KG1 (cell line): ENCODE results near the gene STAT5A.
"Not testable (repeated sequence)": the region's sequence is repeated elsewhere in the genome, so short reads cannot be mapped to it uniquely, and the experiment has no call there.

Source experiments
- DNase-seq: peaks from one replicate; lab custom pipeline; 2025; lab: John Stamatoyannopoulos, UW

Gene STAT5A

GRCh38 chr17:42333053-42333452 is 44.8 kb downstream of the STAT5A start:
- no peak for DNase-seq

DNA sequence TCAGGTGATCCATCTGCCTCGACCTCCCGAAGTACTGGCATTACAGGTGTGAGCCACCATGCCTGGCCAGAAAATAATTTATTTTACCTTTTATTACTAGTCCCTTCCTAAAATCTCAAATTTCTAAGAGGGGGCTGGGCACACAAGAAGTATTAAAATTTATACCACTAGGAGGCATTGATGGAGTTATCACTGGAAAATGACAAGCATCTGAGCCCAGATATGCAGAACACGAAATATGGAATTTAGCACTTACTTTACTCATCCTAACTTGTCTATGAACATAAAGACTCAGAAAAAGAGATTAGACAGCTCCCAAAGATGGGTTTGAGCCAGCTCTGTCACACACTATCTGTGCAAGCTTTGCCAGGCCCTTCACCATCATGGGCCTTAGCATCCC is 46.4 kb downstream of the STAT5A start:
- no peak for DNase-seq

- no peak for DNase-seq
These were observed 49.1 kb downstream of the STAT5A start for GRCh38 chr17:42337442-42337841.

- no peak for DNase-seq
These were observed 50.2 kb downstream of the STAT5A start for GRCh38 chr17:42338427-42338985.

DNA sequence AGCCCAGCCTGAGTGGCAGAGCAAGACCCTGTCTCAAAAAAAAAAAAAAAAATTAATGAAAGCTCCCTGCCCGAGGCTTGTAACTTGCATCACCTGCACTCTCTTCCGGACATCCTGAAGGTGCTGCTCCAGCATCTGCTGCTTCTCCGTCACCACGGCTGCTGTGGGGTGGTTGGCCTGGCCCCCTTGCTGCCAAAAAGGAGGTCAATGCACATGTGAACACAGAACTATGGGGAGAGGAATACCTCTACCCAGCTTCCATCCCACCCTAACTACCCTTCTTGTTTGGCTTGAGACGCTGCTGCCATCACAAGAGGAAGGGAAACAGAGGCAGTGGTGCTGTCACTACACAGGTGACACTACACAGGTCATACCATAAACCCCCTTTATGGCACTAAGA is 50.9 kb downstream of the STAT5A start:
- no peak for DNase-seq

GRCh38 chr17:42340691-42341127 is 52.4 kb downstream of the STAT5A start:
- DNase-seq, result no peak

DNA sequence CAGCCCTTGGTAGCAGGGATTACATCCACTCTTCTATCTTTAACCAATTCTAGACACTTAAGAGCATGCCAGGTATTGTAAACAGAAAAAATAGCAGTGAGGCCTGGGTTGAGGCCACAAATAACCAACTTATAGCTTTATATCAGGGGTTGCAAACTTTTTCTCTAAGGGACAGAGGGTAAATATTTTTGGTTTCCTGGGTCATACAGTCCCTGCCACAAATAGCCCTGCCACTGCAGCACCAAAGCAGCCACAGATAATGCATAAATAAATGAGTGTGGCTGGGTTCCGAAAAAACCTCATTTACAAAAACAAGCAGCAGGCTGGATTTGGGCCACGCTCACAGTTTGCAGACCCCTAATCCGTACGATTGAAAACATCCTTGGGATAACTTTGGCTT is 53.3 kb downstream of the STAT5A start:
- no peak for DNase-seq

DNA sequence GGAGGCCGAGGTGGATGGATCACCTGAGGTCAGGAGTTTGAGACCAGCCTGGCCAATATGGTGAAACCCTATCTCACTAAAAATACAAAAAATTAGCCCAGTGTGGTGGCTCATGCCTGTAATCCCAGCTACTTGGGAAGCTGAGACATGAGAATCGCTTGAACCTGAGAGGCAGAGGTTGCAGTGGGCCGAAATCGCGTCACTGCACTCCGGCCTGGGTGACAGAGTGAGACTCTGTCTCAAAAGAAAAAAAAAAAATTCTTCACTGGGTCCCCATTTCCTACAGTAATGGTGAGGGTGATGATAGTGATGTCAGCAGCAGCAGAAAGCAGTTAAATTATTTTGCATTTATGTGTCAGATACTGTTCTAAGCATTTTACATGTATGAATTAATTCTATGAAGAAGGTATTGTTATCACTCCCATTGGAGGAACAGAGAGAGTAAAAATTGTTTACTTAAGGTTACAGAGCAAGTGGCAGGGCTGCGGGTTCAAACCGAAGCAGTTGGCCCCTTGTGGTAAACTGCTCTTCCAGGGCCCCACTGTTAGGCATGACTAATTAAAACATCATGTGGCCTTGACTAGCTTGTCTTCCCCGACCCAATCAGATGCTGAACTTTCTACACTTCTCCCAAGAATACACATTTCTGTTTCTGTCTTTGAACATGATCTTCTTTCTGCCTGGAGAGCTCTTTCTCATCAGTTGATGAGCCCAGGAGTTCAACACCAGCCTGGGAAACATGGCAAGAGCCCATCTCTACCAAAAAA is 54.1 kb downstream of the STAT5A start:
- no peak for DNase-seq

GRCh38 chr17:42345396-42346073 is 57.2 kb downstream of the STAT5A start:
- no peak for DNase-seq

- DNase-seq, result no peak
These were observed 58.2 kb downstream of the STAT5A start for GRCh38 chr17:42346481-42346880.

DNA sequence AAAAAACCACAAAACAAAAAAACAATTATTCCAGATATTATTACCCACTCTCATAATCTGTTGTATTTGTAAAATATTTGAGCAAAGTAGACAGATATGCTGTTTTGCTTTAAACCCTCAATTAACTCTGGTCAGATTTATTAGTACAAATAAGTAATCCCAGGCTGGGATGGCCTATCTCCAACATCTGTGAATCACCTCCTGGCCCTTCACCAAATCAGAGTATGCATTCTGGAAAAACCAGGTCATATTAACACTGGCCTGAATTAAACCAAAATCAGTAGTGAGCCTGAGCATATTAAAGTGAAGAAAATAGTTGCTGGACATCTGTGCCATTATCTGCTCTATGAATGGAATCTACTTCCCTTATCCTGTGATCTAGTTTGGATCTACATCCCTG is 58.9 kb downstream of the STAT5A start:
- DNase-seq, result no peak

DNA sequence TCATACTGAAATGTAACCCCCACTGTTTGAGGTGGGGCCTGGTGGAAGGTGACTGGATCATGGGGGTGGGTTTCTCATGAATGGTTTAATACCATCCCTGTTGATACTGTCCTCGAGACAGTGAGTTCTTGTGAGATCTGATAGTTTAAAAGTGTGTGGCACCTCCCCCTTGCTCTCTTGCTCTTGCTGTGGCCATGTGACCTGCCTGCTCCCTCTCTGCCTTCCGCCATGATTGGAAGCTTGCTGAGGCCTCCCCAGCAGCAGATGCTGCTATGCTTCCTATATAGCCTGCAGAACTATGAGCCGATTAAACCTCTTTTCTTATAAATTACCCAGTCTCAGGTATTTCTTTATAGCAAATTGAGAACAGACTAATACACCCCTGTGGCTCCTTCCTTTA is 59.3 kb downstream of the STAT5A start:
- DNase-seq, result no peak

GRCh38 chr17:42348104-42348503 is 59.8 kb downstream of the STAT5A start:
- DNase-seq, result no peak

DNA sequence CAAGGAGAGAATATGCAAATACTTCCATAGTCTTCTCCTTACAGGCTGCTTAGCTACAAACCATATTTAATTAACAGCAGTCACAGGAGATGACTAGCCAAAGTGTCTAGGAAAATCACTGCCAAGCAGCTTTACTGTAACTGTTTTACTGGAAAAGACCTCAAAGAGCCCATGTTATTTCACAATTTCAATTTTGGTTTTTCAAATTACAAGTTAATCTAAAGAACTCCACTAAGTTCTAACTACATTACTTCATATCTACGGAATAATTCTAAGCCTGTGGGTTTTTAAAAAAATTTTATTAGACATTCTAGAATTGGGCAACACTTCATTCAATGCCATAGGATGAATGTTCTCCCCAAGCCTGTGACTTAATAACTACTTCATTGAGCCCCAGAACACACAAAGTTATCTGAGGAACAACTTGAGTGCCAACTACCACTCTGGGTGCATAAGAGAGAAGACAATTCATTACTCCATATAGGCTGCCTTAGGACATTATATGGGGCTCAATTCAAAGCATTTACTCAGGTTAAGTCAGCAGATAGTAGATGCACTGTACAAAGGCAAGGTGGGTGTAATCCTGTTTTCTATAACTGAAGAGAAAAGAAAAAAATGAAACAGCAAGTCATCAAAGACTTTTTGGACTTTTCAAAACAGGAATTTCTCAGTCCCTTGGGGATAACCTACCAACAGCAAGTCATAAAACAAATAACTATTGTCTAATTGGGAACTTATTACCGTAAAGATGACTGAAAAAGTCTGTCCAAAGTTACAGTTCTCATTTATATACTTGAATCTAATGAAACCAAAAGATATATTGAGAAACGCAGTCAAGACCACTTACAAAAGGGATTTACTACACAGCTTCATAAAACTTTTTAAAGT is 66.9 kb downstream of the STAT5A start:
- DNase-seq, result no peak

DNA sequence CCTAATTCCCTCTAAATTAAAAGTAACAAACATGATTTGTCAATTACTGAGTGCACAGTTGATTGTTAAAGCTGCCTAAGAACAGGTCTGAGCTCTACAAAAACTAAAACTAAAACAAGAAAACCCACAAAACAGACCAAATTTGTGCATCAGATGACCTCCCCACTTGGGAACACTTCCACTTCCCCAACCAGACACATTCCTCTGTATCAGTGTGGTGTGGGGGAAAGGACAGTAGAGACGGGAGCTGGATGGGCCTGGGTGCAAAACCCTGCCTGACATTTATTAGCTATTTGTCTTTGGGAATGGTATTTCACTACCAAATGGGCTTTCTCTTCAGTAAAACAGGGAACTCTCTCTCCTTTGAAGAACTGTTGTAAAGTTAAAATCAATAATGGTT is 70.1 kb downstream of the STAT5A start:
- DNase-seq, result no peak

GRCh38 chr17:42359133-42359532 is 70.8 kb downstream of the STAT5A start:
- no peak for DNase-seq

DNA sequence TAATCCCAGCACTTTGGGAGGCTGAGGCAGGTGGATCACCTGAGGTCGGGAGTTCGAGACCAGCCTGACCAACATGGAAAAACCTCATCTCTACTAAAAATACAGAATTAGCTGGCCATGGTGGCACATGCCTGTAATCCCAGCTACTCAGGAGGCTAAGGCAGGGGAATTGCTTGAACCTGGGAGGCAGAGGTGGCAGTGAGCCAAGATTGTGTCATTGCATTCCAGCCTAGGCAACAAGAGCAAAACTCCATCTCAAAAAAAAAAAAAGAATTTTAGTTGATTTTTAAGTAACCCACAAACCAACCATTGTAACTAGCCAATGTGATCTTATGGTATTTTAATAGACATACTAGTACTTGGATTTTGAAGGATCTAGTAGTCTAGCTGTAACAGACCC is 72.1 kb downstream of the STAT5A start:
- not testable (repeated sequence) for DNase-seq
